A673 (cell line): ENCODE measurements around the gene MSANTD1. TPM values are rescaled to one million over a fixed set of nuclear protein-coding genes. Genes with fewer than 3 reads are reported as not detected.

Experiments used
- BruUV-seq: library from RNA; stranded (reverse); fragments of 400-500 nt; replicated peaks from 2 replicates; lab custom pipeline; 2021; lab: Mats Ljungman, UMichigan
- CTCF ChIA-PET: fragments of 300-600 bp; sonication (Branson Sonifier 250); formaldehyde crosslinking; loops from one replicate; lab custom pipeline; 2022; ENCODE audit warnings: antibody characterized with exemption; lab: Charles Lee
- POLR2A ChIA-PET: fragments of 300-600 bp; sonication (Branson Sonifier 250); formaldehyde crosslinking; loops from one replicate; lab custom pipeline; 2022; ENCODE audit warnings: antibody characterized with exemption; ENCODE audit not compliant: low non-redundant PET; lab: Charles Lee
- DNase-seq: peaks from one replicate; pipeline ENCODE4 v3.0.0-alpha.2; 2015; ENCODE audit warnings: low spot score
- H3K27ac ChIP-seq: fragments of 200-600 bp; sonication (generic); 2 replicates; pipeline ENCODE4 v1.5.1; 2016; ENCODE audit warnings: mixed run types, low read depth, mild to moderate bottlenecking, mixed read lengths, antibody characterized with exemption, low read length; ENCODE audit not compliant: poor library complexity, severe bottlenecking
- H3K27me3 ChIP-seq: fragments of 200-600 bp; sonication (generic); replicated peaks from 2 replicates; pipeline ENCODE4 v1.6.1; 2017; ENCODE audit warnings: mixed run types, low read depth, mild to moderate bottlenecking, mixed read lengths, antibody characterized with exemption, low read length; ENCODE audit not compliant: insufficient read depth, poor library complexity
- H3K36me3 ChIP-seq: fragments of 200-600 bp; sonication (generic); 2 replicates; pipeline ENCODE4 v1.6.1; 2016; ENCODE audit warnings: mixed run types, mild to moderate bottlenecking, mixed read lengths, antibody characterized with exemption, low read length; ENCODE audit not compliant: insufficient read depth, poor library complexity, severe bottlenecking
- H3K4me1 ChIP-seq: fragments of 200-600 bp; sonication (generic); 2 replicates; pipeline ENCODE4 v1.6.1; 2017; ENCODE audit warnings: mixed run types, mild to moderate bottlenecking, mixed read lengths, antibody characterized with exemption, low read length; ENCODE audit not compliant: insufficient read depth, poor library complexity, severe bottlenecking
- H3K4me3 ChIP-seq: fragments of 200-600 bp; sonication (generic); 2 replicates; pipeline ENCODE4 v1.5.1; 2016; ENCODE audit warnings: low read depth, mixed run types, mild to moderate bottlenecking, mixed read lengths, low read length; ENCODE audit not compliant: poor library complexity, severe bottlenecking
- H3K9me3 ChIP-seq: fragments of 200-600 bp; sonication (generic); 2 replicates; pipeline ENCODE4 v1.6.1; 2016; ENCODE audit warnings: mixed run types, low read depth, mild to moderate bottlenecking, mixed read lengths, antibody characterized with exemption, low read length; ENCODE audit not compliant: poor library complexity, severe bottlenecking
- EZH2 ChIP-seq: fragments of 200-600 bp; sonication (generic); IDR thresholded peaks from 2 replicates; pipeline ENCODE4 v1.6.1; 2017; ENCODE audit warnings: borderline replicate concordance, low read depth, mild to moderate bottlenecking, mixed read lengths, antibody characterized with exemption, low read length; ENCODE audit not compliant: poor library complexity, severe bottlenecking
- intact Hi-C: fragments of 100-400 bp; cut with micrococcal nuclease; formaldehyde crosslinking; loops from one replicate; pipeline ENCODE4 v1.10.0; 2022; ENCODE audit not compliant: unreplicated experiment
- total RNA-seq: library from RNA; stranded (reverse); gene quantifications from 2 replicates; pipeline ENCODE4 v1.2.3, GENCODE V29; 2021
- TF ChIP-seq, protein P1 (sequence below): fragments of 300-800, 200-600 bp; sonication (generic); conservative IDR thresholded peaks from 2 replicates; pipeline ENCODE4 v1.5.1; 2017; ENCODE audit warnings: low read depth, mild to moderate bottlenecking, antibody characterized with exemption, low read length, moderate library complexity, mixed read lengths

Gene MSANTD1
- total RNA-seq, 1 experiment from 2014 or later = 2.3 TPM

DNA sequence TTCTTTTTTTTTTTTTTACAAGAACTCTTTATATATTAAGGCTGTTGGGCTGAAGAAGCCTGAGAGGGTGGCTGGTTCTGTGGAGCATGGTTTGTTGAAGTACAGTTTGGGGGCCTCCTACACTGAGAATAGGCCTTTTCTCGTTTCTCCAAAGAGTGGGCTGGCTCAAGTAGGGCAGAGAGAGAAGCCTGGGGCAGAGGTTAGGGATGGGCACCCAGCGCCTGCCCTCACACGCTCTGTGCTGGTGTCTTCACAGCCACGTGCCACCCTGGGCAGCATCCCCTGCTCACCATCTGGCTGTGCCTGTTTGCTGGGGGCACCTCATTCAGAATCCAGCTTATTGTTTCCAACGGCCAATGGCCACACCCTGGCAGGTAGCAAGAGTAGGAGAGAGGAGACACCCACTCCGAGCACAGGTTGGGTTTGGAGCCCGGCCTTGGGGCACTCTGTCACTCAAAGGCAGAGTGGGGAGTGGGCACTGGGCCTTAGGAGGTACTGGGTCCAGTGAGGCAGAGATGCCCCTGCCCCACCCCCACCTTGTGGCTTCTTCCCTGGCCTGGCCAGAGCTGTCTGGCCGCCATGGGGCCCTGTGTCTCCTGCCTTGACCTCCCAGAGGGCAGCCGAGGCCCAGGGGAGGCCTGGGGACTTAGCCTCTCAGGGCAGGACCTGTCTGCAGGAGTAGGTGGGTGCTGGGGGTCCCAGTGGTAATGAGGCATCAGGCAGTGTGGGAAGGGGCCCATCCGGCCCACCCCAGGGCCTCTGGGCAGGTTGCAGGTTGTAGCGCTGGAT, 2.9 kb downstream of the MSANTD1 start:
- no peak overlapping the region for H3K27ac ChIP-seq
- ChIA-PET CTCF (no interaction called here), POLR2A (no interaction called here)
- intact Hi-C loops = no loop called here
- DNase-seq = no peak
- no peaks in the 10 kb centered on the region for H3K36me3 ChIP-seq
- H3K4me3 ChIP-seq = no peak overlapping the region
- no peaks in the 10 kb centered on the region for H3K27me3 ChIP-seq
- peaks cover 6% of the 10 kb centered on the region for H3K4me1 ChIP-seq
- no peaks in the 10 kb centered on the region for H3K9me3 ChIP-seq
- BruUV-seq = no TSS peak
- TF ChIP-seq EZH2 = no peak
- TF ChIP-seq, protein P1, sequence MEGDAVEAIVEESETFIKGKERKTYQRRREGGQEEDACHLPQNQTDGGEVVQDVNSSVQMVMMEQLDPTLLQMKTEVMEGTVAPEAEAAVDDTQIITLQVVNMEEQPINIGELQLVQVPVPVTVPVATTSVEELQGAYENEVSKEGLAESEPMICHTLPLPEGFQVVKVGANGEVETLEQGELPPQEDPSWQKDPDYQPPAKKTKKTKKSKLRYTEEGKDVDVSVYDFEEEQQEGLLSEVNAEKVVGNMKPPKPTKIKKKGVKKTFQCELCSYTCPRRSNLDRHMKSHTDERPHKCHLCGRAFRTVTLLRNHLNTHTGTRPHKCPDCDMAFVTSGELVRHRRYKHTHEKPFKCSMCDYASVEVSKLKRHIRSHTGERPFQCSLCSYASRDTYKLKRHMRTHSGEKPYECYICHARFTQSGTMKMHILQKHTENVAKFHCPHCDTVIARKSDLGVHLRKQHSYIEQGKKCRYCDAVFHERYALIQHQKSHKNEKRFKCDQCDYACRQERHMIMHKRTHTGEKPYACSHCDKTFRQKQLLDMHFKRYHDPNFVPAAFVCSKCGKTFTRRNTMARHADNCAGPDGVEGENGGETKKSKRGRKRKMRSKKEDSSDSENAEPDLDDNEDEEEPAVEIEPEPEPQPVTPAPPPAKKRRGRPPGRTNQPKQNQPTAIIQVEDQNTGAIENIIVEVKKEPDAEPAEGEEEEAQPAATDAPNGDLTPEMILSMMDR = no peak

DNA sequence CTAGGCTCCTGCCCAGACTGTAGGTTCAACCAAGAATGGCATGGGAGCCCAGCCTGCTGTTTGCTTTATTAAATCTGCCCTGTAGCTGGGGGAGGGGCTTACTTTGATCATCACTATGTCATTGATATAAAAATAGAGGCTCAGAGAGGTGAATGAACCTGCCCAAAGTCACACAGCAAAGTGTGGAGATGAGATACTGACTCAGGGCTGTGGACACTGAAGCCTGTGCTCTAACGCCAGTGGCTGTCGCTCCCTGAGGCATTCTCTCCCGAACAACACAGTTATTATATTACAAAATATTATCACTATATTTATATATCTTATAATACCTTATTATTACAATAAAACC, 3.5 kb downstream of the MSANTD1 start:
- BruUV-seq = no TSS peak
- POLR2A ChIA-PET = no interaction called here
- no peaks in the 10 kb centered on the region for H3K36me3 ChIP-seq
- CTCF ChIA-PET = no interaction called here
- H3K27me3 ChIP-seq = no peaks in the 10 kb centered on the region
- intact Hi-C loops = no loop called here
- H3K27ac ChIP-seq = no peak overlapping the region
- H3K4me3 ChIP-seq = no peak overlapping the region
- H3K9me3 ChIP-seq = no peaks in the 10 kb centered on the region
- no peak for DNase-seq
- TF ChIP-seq EZH2 = no peak
- TF ChIP-seq, protein P1 = no peak
- H3K4me1 ChIP-seq = peaks cover 6% of the 10 kb centered on the region

DNA sequence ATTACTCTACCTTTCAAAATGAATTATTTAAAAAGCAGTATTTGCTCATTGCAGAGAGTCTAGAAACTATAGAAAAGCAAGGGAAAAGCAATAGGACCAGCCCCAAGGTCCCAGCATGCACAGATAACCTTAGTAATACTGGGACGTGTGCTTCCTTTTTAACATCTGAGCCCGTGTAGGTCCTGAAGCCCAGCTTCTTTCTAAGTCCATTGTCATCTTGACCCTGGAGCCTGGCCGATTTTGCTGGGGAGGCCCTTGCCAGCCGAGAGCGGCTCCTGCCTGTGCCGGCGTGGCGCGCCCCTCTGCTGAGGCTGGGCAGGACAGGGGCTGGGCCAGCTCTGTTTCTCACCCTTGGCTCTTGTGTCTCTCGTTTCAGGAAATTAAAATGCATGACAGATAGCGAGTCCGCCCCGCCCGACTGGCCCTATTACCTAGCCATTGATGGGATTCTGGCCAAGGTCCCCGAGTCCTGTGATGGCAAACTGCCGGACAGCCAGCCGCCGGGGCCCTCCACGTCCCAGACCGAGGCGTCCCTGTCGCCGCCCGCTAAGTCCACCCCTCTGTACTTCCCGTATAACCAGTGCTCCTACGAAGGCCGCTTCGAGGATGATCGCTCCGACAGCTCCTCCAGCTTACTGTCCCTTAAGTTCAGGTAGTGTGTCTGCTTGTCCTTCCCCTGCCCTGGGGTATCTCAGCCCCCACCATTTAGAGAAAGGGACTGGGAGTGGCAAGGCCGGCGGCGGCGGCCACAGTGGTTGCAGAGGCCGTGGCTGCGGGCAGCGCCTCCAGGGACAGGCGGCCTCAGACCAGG, 4.1 kb downstream of the MSANTD1 start:
- intact Hi-C loops = no loop called here
- TF ChIP-seq, protein P1 = no peak
- TF ChIP-seq EZH2 = no peak
- H3K9me3 ChIP-seq = no peaks in the 10 kb centered on the region
- H3K36me3 ChIP-seq = no peaks in the 10 kb centered on the region
- ChIA-PET CTCF (no interaction called here), POLR2A (no interaction called here)
- no peak overlapping the region for H3K4me3 ChIP-seq
- no peak overlapping the region for H3K27ac ChIP-seq
- no peaks in the 10 kb centered on the region for H3K27me3 ChIP-seq
- no TSS peak for BruUV-seq
- DNase-seq = no peak
- peaks cover 6% of the 10 kb centered on the region for H3K4me1 ChIP-seq
